HAP-1 (cell line): ENCODE results near the gene HSPG2.
A peak's percentile ranks its signal among the peaks of the same experiment; 100 is the strongest.
"Not testable (repeated sequence)": the region's sequence is repeated elsewhere in the genome, so short reads cannot be mapped to it uniquely, and the experiment has no call there.

Experiments
- DNase-seq, 2 experiments: peaks; one replicate each; pipeline ENCODE4 v3.0.0-alpha.2; 2016 to 2020; ENCODE audit warnings: low spot score in 2 of 2
- H3K27me3 ChIP-seq: fragments of 250-450 bp; sonication (Bioruptor Pico); 2 replicates; pipeline ENCODE4 v1.5.1; 2020; ENCODE audit warnings: low read depth, mild to moderate bottlenecking, moderate library complexity
- H3K36me3 ChIP-seq: fragments of 250-450 bp; sonication (Bioruptor Pico); replicated peaks from 2 replicates; pipeline ENCODE4 v1.5.1; 2020; ENCODE audit warnings: mild to moderate bottlenecking
- H3K4me1 ChIP-seq: fragments of 250-450 bp; sonication (Bioruptor Pico); 2 replicates; pipeline ENCODE4 v1.5.1; 2020; ENCODE audit warnings: mild to moderate bottlenecking
- H3K4me3 ChIP-seq: fragments of 250-450 bp; sonication (Bioruptor Pico); 2 replicates; pipeline ENCODE4 v1.5.1; 2020; ENCODE audit warnings: mild to moderate bottlenecking, moderate library complexity
- H3K9me3 ChIP-seq: fragments of 250-450 bp; sonication (Bioruptor Pico); 2 replicates; pipeline ENCODE4 v1.5.1; 2020; ENCODE audit warnings: mild to moderate bottlenecking, moderate library complexity
- in situ Hi-C: fragments of 300-500 bp; cut with MboI; formaldehyde crosslinking; loops from 3 replicates; pipeline ENCODE4 v1.14.3; 2020; ENCODE audit warnings: low sequenced_read_pairs, inconsistent platforms, mixed read lengths

HSPG2 gene

GRCh38 chr1:21946836-21947587 is 9.9 kb upstream of the HSPG2 start:
- peaks cover 13% of the 10 kb centered on the region for H3K4me1 ChIP-seq
- H3K36me3 ChIP-seq, result no peaks in the 10 kb centered on the region
- no peaks in the 10 kb centered on the region for H3K9me3 ChIP-seq
- in situ Hi-C loops, result no loop called here
- no peaks in the 10 kb centered on the region for H3K27me3 ChIP-seq
- DNase-seq, result no peak
- no peak overlapping the region for H3K4me3 ChIP-seq

GRCh38 chr1:21944733-21945073 is 7.6 kb upstream of the HSPG2 start:
- peaks cover 13% of the 10 kb centered on the region for H3K4me1 ChIP-seq
- H3K36me3 ChIP-seq, result no peaks in the 10 kb centered on the region
- peak in 1 of 2 experiments; percentile 34 for DNase-seq
- no peaks in the 10 kb centered on the region for H3K27me3 ChIP-seq
- H3K9me3 ChIP-seq, result no peaks in the 10 kb centered on the region
- no peak overlapping the region for H3K4me3 ChIP-seq
- in situ Hi-C loops, result no loop called here

GRCh38 chr1:21942959-21943640 is 6.0 kb upstream of the HSPG2 start:
- DNase-seq, H3K4me3 ChIP-seq, H3K9me3 ChIP-seq, H3K36me3 ChIP-seq, H3K27me3 ChIP-seq, in situ Hi-C loops: not testable (repeated sequence)
- peaks cover 13% of the 10 kb centered on the region for H3K4me1 ChIP-seq

GRCh38 chr1:21942464-21942863 is 5.4 kb upstream of the HSPG2 start:
- in situ Hi-C loops, result no loop called here
- Histone ChIP-seq H3K4me3 (no peak overlapping the region), H3K4me1 (peaks cover 17% of the 10 kb centered on the region), H3K27me3 (no peaks in the 10 kb centered on the region), H3K9me3 (no peaks in the 10 kb centered on the region), H3K36me3 (no peaks in the 10 kb centered on the region)
- DNase-seq, result no peak

GRCh38 chr1:21941370-21941769 is 4.3 kb upstream of the HSPG2 start:
- Histone ChIP-seq H3K4me1 (peaks cover 19% of the 10 kb centered on the region), H3K9me3 (no peaks in the 10 kb centered on the region), H3K36me3 (no peaks in the 10 kb centered on the region), H3K4me3 (no peak overlapping the region), H3K27me3 (no peaks in the 10 kb centered on the region)
- no peak for DNase-seq
- in situ Hi-C loops, result no loop called here

GRCh38 chr1:21940492-21940891 is 3.4 kb upstream of the HSPG2 start:
- no peaks in the 10 kb centered on the region for H3K36me3 ChIP-seq
- no peaks in the 10 kb centered on the region for H3K27me3 ChIP-seq
- H3K4me1 ChIP-seq, result peaks cover 25% of the 10 kb centered on the region
- no peak overlapping the region for H3K4me3 ChIP-seq
- no peaks in the 10 kb centered on the region for H3K9me3 ChIP-seq
- in situ Hi-C loops, result no loop called here
- no peak for DNase-seq

GRCh38 chr1:21939650-21940374 is 2.7 kb upstream of the HSPG2 start:
- Histone ChIP-seq H3K9me3 (no peaks in the 10 kb centered on the region), H3K4me1 (peaks cover 26% of the 10 kb centered on the region), H3K27me3 (no peaks in the 10 kb centered on the region), H3K36me3 (no peaks in the 10 kb centered on the region), H3K4me3 (no peak overlapping the region)
- peak; percentile 34 to 80 for DNase-seq
- in situ Hi-C loops, result no loop called here

GRCh38 chr1:21938732-21939538 is 1.8 kb upstream of the HSPG2 start:
- Histone ChIP-seq H3K9me3 (no peaks in the 10 kb centered on the region), H3K36me3 (no peaks in the 10 kb centered on the region), H3K27me3 (no peaks in the 10 kb centered on the region), H3K4me1 (peaks cover 17% of the 10 kb centered on the region), H3K4me3 (no peak overlapping the region)
- in situ Hi-C loops, result no loop called here
- DNase-seq, result no peak

- no peaks in the 10 kb centered on the region for H3K9me3 ChIP-seq
- DNase-seq, result peak; percentile 67 to 89
- no peaks in the 10 kb centered on the region for H3K27me3 ChIP-seq
- H3K36me3 ChIP-seq, result no peaks in the 10 kb centered on the region
- H3K4me1 ChIP-seq, result peaks cover 15% of the 10 kb centered on the region
- in situ Hi-C loops, result no loop called here
- H3K4me3 ChIP-seq, result peak overlapping the region; percentile 19
Observed at GRCh38 chr1:21937372-21938121, 437 bp upstream of the HSPG2 start.

GRCh38 chr1:21936366-21937031 is 611 bp downstream of the HSPG2 start:
- Histone ChIP-seq H3K9me3 (no peaks in the 10 kb centered on the region), H3K36me3 (no peaks in the 10 kb centered on the region), H3K4me3 (peak overlapping the region; percentile 50), H3K27me3 (no peaks in the 10 kb centered on the region), H3K4me1 (peaks cover 15% of the 10 kb centered on the region)
- peak; percentile 29 to 35 for DNase-seq
- in situ Hi-C loops, result no loop called here

GRCh38 chr1:21935891-21936365 is 1.2 kb downstream of the HSPG2 start:
- H3K4me1 ChIP-seq, result peaks cover 15% of the 10 kb centered on the region
- H3K4me3 ChIP-seq, result peak overlapping the region; percentile 50
- peak; percentile 23 to 37 for DNase-seq

GRCh38 chr1:21935393-21935804 is 1.7 kb downstream of the HSPG2 start:
- H3K27me3 ChIP-seq, result no peaks in the 10 kb centered on the region
- no peak for DNase-seq
- H3K9me3 ChIP-seq, result no peaks in the 10 kb centered on the region
- H3K4me3 ChIP-seq, result peak overlapping the region; percentile 50
- peaks cover 15% of the 10 kb centered on the region for H3K4me1 ChIP-seq
- in situ Hi-C loops, result no loop called here
- 0 out of 2 replicates have a peak, but pooled peaks cover 3% of the 10 kb centered on the region for H3K36me3 ChIP-seq

More at GRCh38 chr1:21935891-21936365, 1.2 kb downstream of the HSPG2 start:
- no peaks in the 10 kb centered on the region for H3K9me3 ChIP-seq
- in situ Hi-C loops, result no loop called here
- no peaks in the 10 kb centered on the region for H3K27me3 ChIP-seq
- H3K36me3 ChIP-seq, result 0 out of 2 replicates have a peak, but pooled peaks cover 2% of the 10 kb centered on the region
